ENCODE results near the gene CACNA1C.

CACNA1C gene

GRCh38 chr12:2052826-2053678 lies at the start of gene CACNA1C:
CACNA1C (plus strand) TSS chr12:2052987; CDS start chr12:2053563, 576 bp downstream.
- no peak for DNase-seq (ENCODE audit: low read depth)

- DNase-seq (ENCODE audit: low read depth), result no peak
These were observed 49.1 kb upstream of the CACNA1C start for GRCh38 chr12:2003676-2004112.

- peak; percentile 92 for DNase-seq (ENCODE audit: low read depth)
These were observed 48.5 kb upstream of the CACNA1C start, which contains the start of gene DCP1B for GRCh38 chr12:2004113-2004929. DCP1B (minus strand) TSS chr12:2004457; CDS start chr12:2004431, 26 bp downstream.

GRCh38 chr12:2008677-2009076 lies 44.1 kb upstream of the CACNA1C start:
- no peak for DNase-seq (ENCODE audit: low read depth)

- no peak for DNase-seq (ENCODE audit: low read depth)
These were observed 43.2 kb upstream of the CACNA1C start for GRCh38 chr12:2009623-2010022.

- DNase-seq (ENCODE audit: low read depth), result no peak
These were observed 40.9 kb upstream of the CACNA1C start for GRCh38 chr12:2011643-2012607.

- DNase-seq (ENCODE audit: low read depth), result no peak
These were observed 39.7 kb upstream of the CACNA1C start for GRCh38 chr12:2013086-2013485.

- DNase-seq (ENCODE audit: low read depth), result no peak
These were observed 39.1 kb upstream of the CACNA1C start for GRCh38 chr12:2013527-2014223.

- DNase-seq (ENCODE audit: low read depth), result no peak
These were observed 38.6 kb upstream of the CACNA1C start for GRCh38 chr12:2014231-2014630.

GRCh38 chr12:2016862-2017545 lies 35.8 kb upstream of the CACNA1C start:
- no peak for DNase-seq (ENCODE audit: low read depth)

- DNase-seq (ENCODE audit: low read depth), result no peak
These were observed 35.0 kb upstream of the CACNA1C start for GRCh38 chr12:2017546-2018337.

- no peak for DNase-seq (ENCODE audit: low read depth)
These were observed 34.4 kb upstream of the CACNA1C start for GRCh38 chr12:2018391-2018790.

GRCh38 chr12:2019126-2019525 lies 33.7 kb upstream of the CACNA1C start:
- no peak for DNase-seq (ENCODE audit: low read depth)

GRCh38 chr12:2020511-2020910 lies 32.3 kb upstream of the CACNA1C start:
- no peak for DNase-seq (ENCODE audit: low read depth)

GRCh38 chr12:2023365-2023764 lies 29.4 kb upstream of the CACNA1C start:
- DNase-seq (ENCODE audit: low read depth), result no peak

GRCh38 chr12:2027351-2027750 lies 25.4 kb upstream of the CACNA1C start:
- no peak for DNase-seq (ENCODE audit: low read depth)

GRCh38 chr12:2029851-2030250 lies 22.9 kb upstream of the CACNA1C start:
- DNase-seq (ENCODE audit: low read depth), result no peak

- no peak for DNase-seq (ENCODE audit: low read depth)
These were observed 20.3 kb upstream of the CACNA1C start for GRCh38 chr12:2032506-2032905.

- peak; percentile 82 for DNase-seq (ENCODE audit: low read depth)
These were observed 18.0 kb upstream of the CACNA1C start for GRCh38 chr12:2034633-2035430.
